ENCODE measurements around the gene TFCP2L1.

DNA sequence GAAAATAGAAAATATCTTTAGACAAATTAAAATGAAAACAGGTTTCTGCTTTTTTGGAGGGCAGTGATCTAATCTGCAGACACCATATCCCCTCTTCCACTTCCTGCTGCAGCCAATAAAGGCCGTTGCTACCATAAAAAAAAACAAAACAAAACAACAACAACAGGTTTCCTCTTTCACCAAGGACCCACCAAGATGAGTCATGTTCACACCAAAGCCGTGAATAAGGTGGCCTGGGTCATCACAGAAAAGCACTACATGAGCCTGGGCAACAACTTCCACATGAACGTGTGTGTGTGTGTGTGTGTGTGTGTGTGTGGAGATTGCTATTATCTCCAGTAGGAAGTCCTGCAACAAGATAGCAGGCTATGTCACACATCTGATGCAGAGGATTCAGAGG is 24.8 kb upstream of the TFCP2L1 start:
- TF ChIP-seq CTCF (IDR thresholded peaks at IDR 0.05; ENCODE audit: low read depth, low read length, missing input control) (no peak), YY1 (IDR thresholded peaks at IDR 0.05) (no peak), JUND (IDR thresholded peaks at IDR 0.05) (no peak), EGR1 (IDR thresholded peaks at IDR 0.05; ENCODE audit: low read depth in 2 of 2) (no peak), SP1 (IDR thresholded peaks at IDR 0.05) (no peak), TAF1 (conservative IDR thresholded peaks at IDR 0.05) (no peak), HNF4G (IDR thresholded peaks at IDR 0.05) (no peak), RAD21 (IDR thresholded peaks at IDR 0.05) (no peak)
- TF ChIP-seq, protein P1, sequence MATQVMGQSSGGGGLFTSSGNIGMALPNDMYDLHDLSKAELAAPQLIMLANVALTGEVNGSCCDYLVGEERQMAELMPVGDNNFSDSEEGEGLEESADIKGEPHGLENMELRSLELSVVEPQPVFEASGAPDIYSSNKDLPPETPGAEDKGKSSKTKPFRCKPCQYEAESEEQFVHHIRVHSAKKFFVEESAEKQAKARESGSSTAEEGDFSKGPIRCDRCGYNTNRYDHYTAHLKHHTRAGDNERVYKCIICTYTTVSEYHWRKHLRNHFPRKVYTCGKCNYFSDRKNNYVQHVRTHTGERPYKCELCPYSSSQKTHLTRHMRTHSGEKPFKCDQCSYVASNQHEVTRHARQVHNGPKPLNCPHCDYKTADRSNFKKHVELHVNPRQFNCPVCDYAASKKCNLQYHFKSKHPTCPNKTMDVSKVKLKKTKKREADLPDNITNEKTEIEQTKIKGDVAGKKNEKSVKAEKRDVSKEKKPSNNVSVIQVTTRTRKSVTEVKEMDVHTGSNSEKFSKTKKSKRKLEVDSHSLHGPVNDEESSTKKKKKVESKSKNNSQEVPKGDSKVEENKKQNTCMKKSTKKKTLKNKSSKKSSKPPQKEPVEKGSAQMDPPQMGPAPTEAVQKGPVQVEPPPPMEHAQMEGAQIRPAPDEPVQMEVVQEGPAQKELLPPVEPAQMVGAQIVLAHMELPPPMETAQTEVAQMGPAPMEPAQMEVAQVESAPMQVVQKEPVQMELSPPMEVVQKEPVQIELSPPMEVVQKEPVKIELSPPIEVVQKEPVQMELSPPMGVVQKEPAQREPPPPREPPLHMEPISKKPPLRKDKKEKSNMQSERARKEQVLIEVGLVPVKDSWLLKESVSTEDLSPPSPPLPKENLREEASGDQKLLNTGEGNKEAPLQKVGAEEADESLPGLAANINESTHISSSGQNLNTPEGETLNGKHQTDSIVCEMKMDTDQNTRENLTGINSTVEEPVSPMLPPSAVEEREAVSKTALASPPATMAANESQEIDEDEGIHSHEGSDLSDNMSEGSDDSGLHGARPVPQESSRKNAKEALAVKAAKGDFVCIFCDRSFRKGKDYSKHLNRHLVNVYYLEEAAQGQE (IDR thresholded peaks at IDR 0.05): no peak
- TF ChIP-seq, protein P2, sequence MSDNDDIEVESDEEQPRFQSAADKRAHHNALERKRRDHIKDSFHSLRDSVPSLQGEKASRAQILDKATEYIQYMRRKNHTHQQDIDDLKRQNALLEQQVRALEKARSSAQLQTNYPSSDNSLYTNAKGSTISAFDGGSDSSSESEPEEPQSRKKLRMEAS (IDR thresholded peaks at IDR 0.05): no peak

Measured in liver (tissue), 3 donors.